ENCODE data around the gene RAB11FIP4.

DNA sequence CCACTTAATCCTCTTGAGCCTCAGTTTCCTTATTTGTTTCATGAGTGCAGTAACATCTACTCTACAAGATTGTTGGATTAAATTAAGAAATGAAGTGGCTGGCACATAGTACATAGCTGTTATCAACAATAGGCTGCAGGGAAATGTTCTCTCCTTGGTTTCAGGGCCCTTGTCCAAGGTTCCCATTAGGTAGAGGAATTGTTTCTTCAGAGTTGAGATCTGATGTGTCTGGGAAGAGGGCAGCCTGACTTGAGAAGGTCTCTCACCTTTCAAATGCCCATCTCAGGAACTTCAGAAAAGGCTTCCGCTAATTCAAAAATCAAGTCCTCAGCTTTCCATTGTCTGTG, 87.6 kb downstream of the RAB11FIP4 start:
- TF ChIP-seq POLR2A (IDR thresholded peaks at IDR 0.05): no peak
- TF ChIP-seq, protein P1, sequence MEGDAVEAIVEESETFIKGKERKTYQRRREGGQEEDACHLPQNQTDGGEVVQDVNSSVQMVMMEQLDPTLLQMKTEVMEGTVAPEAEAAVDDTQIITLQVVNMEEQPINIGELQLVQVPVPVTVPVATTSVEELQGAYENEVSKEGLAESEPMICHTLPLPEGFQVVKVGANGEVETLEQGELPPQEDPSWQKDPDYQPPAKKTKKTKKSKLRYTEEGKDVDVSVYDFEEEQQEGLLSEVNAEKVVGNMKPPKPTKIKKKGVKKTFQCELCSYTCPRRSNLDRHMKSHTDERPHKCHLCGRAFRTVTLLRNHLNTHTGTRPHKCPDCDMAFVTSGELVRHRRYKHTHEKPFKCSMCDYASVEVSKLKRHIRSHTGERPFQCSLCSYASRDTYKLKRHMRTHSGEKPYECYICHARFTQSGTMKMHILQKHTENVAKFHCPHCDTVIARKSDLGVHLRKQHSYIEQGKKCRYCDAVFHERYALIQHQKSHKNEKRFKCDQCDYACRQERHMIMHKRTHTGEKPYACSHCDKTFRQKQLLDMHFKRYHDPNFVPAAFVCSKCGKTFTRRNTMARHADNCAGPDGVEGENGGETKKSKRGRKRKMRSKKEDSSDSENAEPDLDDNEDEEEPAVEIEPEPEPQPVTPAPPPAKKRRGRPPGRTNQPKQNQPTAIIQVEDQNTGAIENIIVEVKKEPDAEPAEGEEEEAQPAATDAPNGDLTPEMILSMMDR (IDR thresholded peaks at IDR 0.05): no peak
- no peak for TF ChIP-seq EP300 (IDR thresholded peaks at IDR 0.05)
- TF ChIP-seq POLR2AphosphoS5 (IDR thresholded peaks at IDR 0.05): no peak

Data from suprapubic skin (tissue), 4 donors.